Heart right ventricle (tissue), 16 donors: ENCODE measurements around the gene EMP2. TPM values are rescaled to one million over a fixed set of nuclear protein-coding genes. Genes with fewer than 3 reads are reported as not detected.
A peak's percentile ranks its signal among the peaks of the same experiment; 100 is the strongest.

Experiments used
- ATAC-seq, 8 donors: fragments of 200-7000 bp; cut with Tn5 transposase; one replicate each; pipeline ENCODE4 v1.9.1; 2020; ENCODE audit warnings: mild to moderate bottlenecking in 8 of 8, moderate library complexity in 8 of 8, moderate number of reproducible peaks in 1 of 8
- DNase-seq, 2 donors: peaks; one replicate each; pipeline ENCODE4 v3.0.0-alpha.2; 2020
- H3K27ac ChIP-seq, 10 donors: fragments of 200-600 bp; sonication (generic) in 2 of 10; one replicate each; pipeline versions ENCODE4 v1.5.0 to v1.8.0; 2020 to 2022; ENCODE audit warnings: mild to moderate bottlenecking in 3 of 10
- H3K27me3 ChIP-seq, 7 donors: fragments of 200-600 bp; one replicate each; pipeline ENCODE4 v1.8.0; 2021 to 2022; ENCODE audit warnings: mild to moderate bottlenecking in 2 of 7
- H3K36me3 ChIP-seq, 9 donors: fragments of 200-600 bp; sonication (generic) in 1 of 9; one replicate each; pipeline versions ENCODE4 v1.5.0 to v1.8.0; 2020 to 2022; ENCODE audit warnings: mild to moderate bottlenecking in 2 of 9
- H3K4me1 ChIP-seq, 9 donors: fragments of 200-600 bp; sonication (generic) in 1 of 9; one replicate each; pipeline versions ENCODE4 v1.5.0 to v1.8.0; 2020 to 2022; ENCODE audit warnings: mild to moderate bottlenecking in 4 of 9
- H3K4me3 ChIP-seq, 10 donors: fragments of 200-600 bp; sonication (generic) in 2 of 10; one replicate each; pipeline versions ENCODE4 v1.5.0 to v1.8.0; 2020 to 2022; ENCODE audit warnings: mild to moderate bottlenecking in 7 of 10, moderate library complexity in 2 of 10
- H3K9me3 ChIP-seq, 11 donors: fragments of 200-600 bp in 10 of 11; sonication (generic) in 2 of 11; one replicate each; pipeline versions ENCODE4 v1.5.0 to v1.8.0; 2013 to 2022; ENCODE audit warnings: mild to moderate bottlenecking in 2 of 11, control low read depth in 1 of 11, moderate library complexity in 1 of 11
- WGBS, 2 donors: extraction: QIAGEN DNeasy Blood & Tissue Kit; methylation state at CpG; one replicate each; pipeline ENCODE4 v1.1.7; 2013; ENCODE audit warnings: inconsistent platforms in 1 of 2; 5-methylcytosine and 5-hydroxymethylcytosine counted together
- intact Hi-C, 10 donors: fragments of 100-400 bp; cut with DNase I; formaldehyde crosslinking; loops; one replicate each; pipeline versions ENCODE4 v1.11.1 to v1.14.2; 2022
- polyA plus RNA-seq, 2 donors: library from polyadenylated mRNA; stranded (reverse); fragments of 200-250 nt; gene quantifications; one replicate each; pipeline ENCODE4 v1.2.3, GENCODE V29; 2013
- total RNA-seq, 10 donors: library from RNA; stranded (reverse); fragmentation: NEBNext Ultra II Directional in 3 of 10; extraction: Animal tissue kit (Norgen Biotek cat#: 25700) in 3 of 10; gene quantifications; one replicate each; pipeline versions ENCODE4 v1.2.1 to v1.2.4, GENCODE V29; 2021 to 2023
- TF ChIP-seq, protein P1 (sequence below), 9 donors: fragments of 200-600 bp; sonication (generic) in 2 of 9; IDR thresholded peaks; one replicate each; pipeline versions ENCODE4 v1.5.0 to v1.8.0; 2021 to 2022; ENCODE audit warnings: antibody characterized with exemption in 9 of 9, mild to moderate bottlenecking in 5 of 9, moderate library complexity in 1 of 9
- donor health status: Arrhythmogenic right ventricular cardiomyopathy.
- donor health status: ischemic (EF 13 %, LVEDD 7.1; RV severe dilation, severe dysfunction).
- donor health status: healthy with polysubstance abuse.
- donor health status: DM: no; HTN: yes; CAD: no.
- donor health status: DM: no; HTN: no; CAD: no.
- donor health status: ischemic (EF 25% LVEDD 6.9; RV normal size, moderate dysfunction).
- donor health status: ischemic (EF 25% LVEDD 5.7; RV mildly dilated, moderate dysfunction).
- donor health status: healthy.
- donor health status: DM: yes; HTN: yes; CAD: no.
- donor health status: Ischemic cardiomyopathy.
- donor health status: ischemic (EF 35%, LVEDD 5.7; RV mildly dilated, moderate dysfunction).
- donor health status: nonischemic (EF 11% LVEDD 7.7; RV severe dilation, severe dysfunction).
- donor health status: DM: yes; HTN: yes; CAD: no.
- donor health status: PGD.
- donor health status: ischemic (EF 29% LVEDD 5.4; RV normal size, mild dysfunction).
- donor health status: nonischemic (EF 23%, LVEDD 6.1; RV moderate dilation, normal function).

EMP2 gene
- total and polyA plus RNA-seq, 12 donors = 36.1 to 108 (median 58.6) TPM

DNA sequence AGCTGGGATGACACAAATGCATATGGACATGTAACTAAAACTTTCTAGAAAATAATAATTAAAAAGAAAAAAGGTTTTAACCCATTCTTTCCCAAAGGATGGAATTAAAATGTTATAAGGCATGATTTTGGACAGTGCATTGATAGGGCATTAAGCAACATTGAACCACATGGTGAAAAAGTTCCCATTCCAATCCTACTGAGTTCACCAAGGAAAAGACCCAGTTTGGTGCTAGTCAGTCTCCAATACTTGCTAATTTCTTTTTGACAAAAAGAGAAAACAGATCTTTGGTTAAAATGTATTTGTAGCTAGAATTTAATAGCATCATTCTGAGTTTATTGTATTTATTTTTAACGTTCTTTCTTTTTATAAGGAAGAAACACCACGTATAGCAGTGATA is 28.1 kb downstream of the EMP2 start:
- WGBS, 2 donors = 80 to 81% methylated on average over 2 of the region's 2 CpGs
- Histone ChIP-seq H3K27ac (peak overlapping the region in 8 of 10 donors; percentile 61 to 83 (median 72)), H3K4me1 (peaks cover 0 to 61% (median 46%) of the 10 kb centered on the region in 9 donors), H3K27me3 (no peaks in the 10 kb centered on the region), H3K36me3 (peaks cover 0 to 27% (median 10%) of the 10 kb centered on the region in 9 donors), H3K4me3 (peak overlapping the region in 1 of 10 donors; percentile 51), H3K9me3 (peaks cover 0 to 15% (median 10%) of the 10 kb centered on the region in 11 donors)
- ATAC-seq (no peak), DNase-seq (no peak)
- TF ChIP-seq, protein P1, sequence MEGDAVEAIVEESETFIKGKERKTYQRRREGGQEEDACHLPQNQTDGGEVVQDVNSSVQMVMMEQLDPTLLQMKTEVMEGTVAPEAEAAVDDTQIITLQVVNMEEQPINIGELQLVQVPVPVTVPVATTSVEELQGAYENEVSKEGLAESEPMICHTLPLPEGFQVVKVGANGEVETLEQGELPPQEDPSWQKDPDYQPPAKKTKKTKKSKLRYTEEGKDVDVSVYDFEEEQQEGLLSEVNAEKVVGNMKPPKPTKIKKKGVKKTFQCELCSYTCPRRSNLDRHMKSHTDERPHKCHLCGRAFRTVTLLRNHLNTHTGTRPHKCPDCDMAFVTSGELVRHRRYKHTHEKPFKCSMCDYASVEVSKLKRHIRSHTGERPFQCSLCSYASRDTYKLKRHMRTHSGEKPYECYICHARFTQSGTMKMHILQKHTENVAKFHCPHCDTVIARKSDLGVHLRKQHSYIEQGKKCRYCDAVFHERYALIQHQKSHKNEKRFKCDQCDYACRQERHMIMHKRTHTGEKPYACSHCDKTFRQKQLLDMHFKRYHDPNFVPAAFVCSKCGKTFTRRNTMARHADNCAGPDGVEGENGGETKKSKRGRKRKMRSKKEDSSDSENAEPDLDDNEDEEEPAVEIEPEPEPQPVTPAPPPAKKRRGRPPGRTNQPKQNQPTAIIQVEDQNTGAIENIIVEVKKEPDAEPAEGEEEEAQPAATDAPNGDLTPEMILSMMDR (IDR thresholded peaks at IDR 0.05) = no peak
- intact Hi-C loops = no loop called here

DNA sequence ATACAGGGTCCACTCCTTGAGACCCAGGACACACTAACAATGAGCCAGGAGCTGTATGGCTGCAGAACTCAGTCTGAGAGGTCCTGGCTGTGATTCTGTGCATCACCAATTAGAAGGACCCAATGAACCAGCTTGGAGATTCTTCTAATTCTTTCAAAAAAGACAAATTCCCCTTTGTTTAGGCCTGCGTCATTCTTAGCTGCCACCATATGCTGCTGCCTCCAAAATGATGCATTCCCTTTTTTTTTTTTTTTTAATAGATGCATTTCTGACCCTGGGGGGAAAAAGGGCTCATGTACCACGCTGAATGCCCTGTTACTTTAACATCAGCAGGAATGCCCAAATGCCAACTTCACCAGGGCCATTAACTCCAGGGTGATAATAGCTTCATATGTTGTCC is 28.5 kb downstream of the EMP2 start:
- Histone ChIP-seq H3K4me1 (peaks cover 0 to 57% (median 42%) of the 10 kb centered on the region in 9 donors), H3K36me3 (peaks cover 0 to 31% (median 14%) of the 10 kb centered on the region in 9 donors), H3K27me3 (no peaks in the 10 kb centered on the region), H3K9me3 (peaks cover 0 to 15% (median 10%) of the 10 kb centered on the region in 11 donors), H3K27ac (no peak overlapping the region), H3K4me3 (no peak overlapping the region)
- WGBS, 2 donors = 90 to 91% methylated on average over 2 of the region's 2 CpGs
- TF ChIP-seq, protein P1 (IDR thresholded peaks at IDR 0.05) = no peak
- intact Hi-C loops = no loop called here
- DNase-seq (no peak), ATAC-seq (no peak)

DNA sequence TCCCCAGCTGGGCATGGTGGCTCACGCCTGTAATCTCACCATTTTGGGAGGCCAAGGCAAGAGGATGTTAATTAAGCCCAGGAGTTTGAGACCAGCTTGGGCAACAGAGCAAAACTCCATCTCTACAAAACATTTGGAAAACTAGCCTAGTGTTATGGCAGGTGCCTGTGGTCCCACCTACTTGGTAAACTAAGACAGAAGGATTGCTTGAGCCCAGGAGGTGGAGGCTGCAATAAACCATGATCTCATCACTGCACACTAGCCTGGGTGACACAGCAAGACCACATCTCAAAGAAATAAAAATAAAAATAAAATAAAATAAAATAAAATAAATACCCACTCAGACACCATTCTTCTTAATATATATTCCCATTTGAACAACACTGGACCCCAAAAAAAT is 32.0 kb downstream of the EMP2 start:
- Histone ChIP-seq H3K9me3 (peaks cover 0 to 15% (median 10%) of the 10 kb centered on the region in 11 donors), H3K36me3 (peaks cover 0 to 66% (median 41%) of the 10 kb centered on the region in 9 donors)
- WGBS, 2 donors = 98 to 100% methylated on average over 1 of the region's 1 CpG

DNA sequence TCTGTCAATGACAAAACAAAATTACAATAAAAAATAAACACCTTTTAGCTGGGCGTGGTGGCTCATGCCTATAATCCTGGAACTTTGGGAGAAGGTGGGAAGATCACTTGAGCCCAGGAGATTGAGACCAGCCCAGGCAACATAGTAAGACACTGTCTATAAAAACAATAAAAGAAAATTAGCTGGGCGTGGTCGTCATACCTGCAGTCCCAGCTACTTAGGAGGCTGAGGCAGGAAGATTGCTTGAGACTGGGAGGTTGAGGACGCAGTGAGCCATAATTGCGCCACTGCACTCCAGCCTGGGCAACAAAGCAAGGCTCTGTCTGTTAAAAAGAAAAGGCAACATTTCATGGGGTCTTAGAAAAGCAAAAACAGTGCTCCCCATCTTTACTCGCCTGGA is 32.7 kb downstream of the EMP2 start:
- intact Hi-C loops = no loop called here
- H3K4me3 ChIP-seq = no peak overlapping the region
- DNase-seq (no peak), ATAC-seq (no peak)
- H3K4me1 ChIP-seq = peaks cover 0 to 20% (median 10%) of the 10 kb centered on the region in 9 donors
- H3K27ac ChIP-seq = no peak overlapping the region
- 96 to 99% methylated on average over 6 of the region's 6 CpGs for WGBS, 2 donors
- peaks cover 0 to 15% (median 10%) of the 10 kb centered on the region in 11 donors for H3K9me3 ChIP-seq
- H3K36me3 ChIP-seq = peaks cover 0 to 73% (median 48%) of the 10 kb centered on the region in 9 donors
- TF ChIP-seq, protein P1 (IDR thresholded peaks at IDR 0.05) = no peak
- H3K27me3 ChIP-seq = no peaks in the 10 kb centered on the region

More for the DNA sequence above, 32.0 kb downstream of the EMP2 start:
- H3K27ac ChIP-seq = no peak overlapping the region
- peaks cover 0 to 27% (median 14%) of the 10 kb centered on the region in 9 donors for H3K4me1 ChIP-seq
- intact Hi-C loops = no loop called here
- H3K27me3 ChIP-seq = no peaks in the 10 kb centered on the region
- DNase-seq (no peak), ATAC-seq (no peak)
- TF ChIP-seq, protein P1 (IDR thresholded peaks at IDR 0.05) = no peak
- H3K4me3 ChIP-seq = no peak overlapping the region
